ENCODE results near the gene RNF145. TPM values are rescaled to one million over a fixed set of nuclear protein-coding genes. Genes with fewer than 3 reads are reported as not detected.

RNF145 gene
- total and polyA plus RNA-seq, 2 donors (not counting 1 experiment from before 2014, with no cell fraction given) = 24.5 to 57.2 TPM

GRCh38 chr5:159202151-159202550, 7.2 kb downstream of the RNF145 start:
- Histone ChIP-seq H3K4me3 (ENCODE audit: control extremely low read depth in 1 of 5, extremely low read depth in 1 of 5, insufficient read depth in 1 of 5, low read depth in 2 of 5, low read length in 4 of 5) (no peak overlapping the region), H3K4me2 (replicated peaks; ENCODE audit: low read depth, low read length, poor library complexity, severe bottlenecking) (no peak overlapping the region), H3K36me3 (replicated peaks in 1 of 2; ENCODE audit: control extremely low read depth in 1 of 2, control insufficient read depth in 1 of 2, extremely low read depth in 1 of 2, insufficient read depth in 2 of 2, low read length in 1 of 2) (peaks cover 8 to 16% of the 10 kb centered on the region in 2 experiments), H3K27me3 (replicated peaks in 1 of 4; ENCODE audit: control extremely low read depth in 1 of 4, control insufficient read depth in 3 of 4, insufficient read depth in 4 of 4, low read length in 3 of 4) (no peaks in the 10 kb centered on the region), H3K9me3 (ENCODE audit: control extremely low read depth in 1 of 3, control insufficient read depth in 2 of 3, insufficient read depth in 1 of 3, low read length in 2 of 3) (no peaks in the 10 kb centered on the region), H3K79me2 (ENCODE audit: control insufficient read depth, insufficient read depth, low read length) (peaks cover 91% of the 10 kb centered on the region), H3K9ac (ENCODE audit: low read length) (no peak overlapping the region), H4K20me1 (ENCODE audit: control insufficient read depth, insufficient read depth, low read length, poor library complexity, severe bottlenecking) (peaks cover 15% of the 10 kb centered on the region), H3K27ac (ENCODE audit: low read length in 2 of 2) (no peak overlapping the region), H2AFZ (ENCODE audit: insufficient read depth, low read depth, low read length, poor library complexity, severe bottlenecking) (no peak overlapping the region), H3K4me1 (ENCODE audit: control insufficient read depth in 2 of 2, insufficient read depth in 2 of 2, low read length in 2 of 2) (peaks cover 48 to 72% of the 10 kb centered on the region in 2 donors)
- Mint-ChIP-seq H3K27me3 (no peaks in the 10 kb centered on the region), H3K9me3 (ENCODE audit: insufficient read depth) (no peaks in the 10 kb centered on the region), H3K27ac (no peak overlapping the region), H3K4me3 (no peak overlapping the region), H3K4me1 (peaks cover 63% of the 10 kb centered on the region)
- DNase-seq (no peak), ATAC-seq (ENCODE audit: low read depth) (no peak)
- intact Hi-C loops (cut with micrococcal nuclease) = loop anchor here (10.0 kb wide), 1 partner anchor 783 kb away; no protein-coding TSS in a partner anchor
- POLR2A ChIA-PET = no interaction called here
- 100% methylated on average over 1 of the region's 4 CpGs for WGBS (ENCODE audit: insufficient coverage)
- TF ChIP-seq EZH2 (IDR thresholded peaks at IDR 0.05; ENCODE audit: borderline replicate concordance, insufficient read depth, low read depth, low read length, poor library complexity, severe bottlenecking) = no peak
- no peak for TF ChIP-seq CTCF (IDR thresholded peaks at IDR 0.05)
- CTCF ChIA-PET = interaction anchor here (1.7 kb wide), 1 partner anchor 45 kb away, joined by 9 read pairs; no protein-coding TSS in a partner anchor

GRCh38 chr5:159199780-159200179, 9.6 kb downstream of the RNF145 start:
- H3K4me1 ChIP-seq (ENCODE audit: control insufficient read depth in 2 of 2, insufficient read depth in 2 of 2, low read length in 2 of 2) = peaks cover 34 to 54% of the 10 kb centered on the region in 2 donors

More at GRCh38 chr5:159199780-159200179, 9.6 kb downstream of the RNF145 start:
- Mint-ChIP-seq H3K27ac (peak overlapping the region; percentile 65), H3K4me1 (peaks cover 56% of the 10 kb centered on the region), H3K9me3 (ENCODE audit: insufficient read depth) (no peaks in the 10 kb centered on the region), H3K4me3 (peak overlapping the region; percentile 17), H3K27me3 (no peaks in the 10 kb centered on the region)
- no peak overlapping the region for H3K4me3 ChIP-seq (ENCODE audit: control extremely low read depth in 1 of 5, extremely low read depth in 1 of 5, insufficient read depth in 1 of 5, low read depth in 2 of 5, low read length in 4 of 5)
- ATAC-seq (ENCODE audit: low read depth) (no peak), DNase-seq (no peak)
- H3K9me3 ChIP-seq (ENCODE audit: control extremely low read depth in 1 of 3, control insufficient read depth in 2 of 3, insufficient read depth in 1 of 3, low read length in 2 of 3) = no peaks in the 10 kb centered on the region
- H2AFZ ChIP-seq (ENCODE audit: insufficient read depth, low read depth, low read length, poor library complexity, severe bottlenecking) = no peak overlapping the region
- intact Hi-C loops (cut with micrococcal nuclease) = loop anchor here (2.0 to 10.0 kb wide), 2 partner anchors 63 to 785 kb away; partner anchors contain the start of gene UBLCP1
- TF ChIP-seq CTCF (IDR thresholded peaks at IDR 0.05) = no peak
- no peak for TF ChIP-seq EZH2 (IDR thresholded peaks at IDR 0.05; ENCODE audit: borderline replicate concordance, insufficient read depth, low read depth, low read length, poor library complexity, severe bottlenecking)
- H3K79me2 ChIP-seq (ENCODE audit: control insufficient read depth, insufficient read depth, low read length) = peaks cover 91% of the 10 kb centered on the region
- H3K27ac ChIP-seq (ENCODE audit: low read length in 2 of 2) = peak overlapping the region; percentile 64 to 67
- peaks cover 10% of the 10 kb centered on the region for H4K20me1 ChIP-seq (ENCODE audit: control insufficient read depth, insufficient read depth, low read length, poor library complexity, severe bottlenecking)
- ChIA-PET POLR2A (interaction anchor here (1.8 to 2.8 kb wide), 2 partner anchors 8 to 63 kb away, joined by 7 to 23 read pairs; partner anchors contain the start of gene UBLCP1), CTCF (interaction anchor here (0.6 to 3.9 kb wide), 4 partner anchors 8 to 295 kb away, joined by 3 to 25 read pairs (median 12); no protein-coding TSS in a partner anchor)
- H3K9ac ChIP-seq (ENCODE audit: low read length) = no peak overlapping the region
- H3K4me2 ChIP-seq (replicated peaks; ENCODE audit: low read depth, low read length, poor library complexity, severe bottlenecking) = peak overlapping the region; percentile 52
- no peaks in the 10 kb centered on the region for H3K27me3 ChIP-seq (replicated peaks in 1 of 4; ENCODE audit: control extremely low read depth in 1 of 4, control insufficient read depth in 3 of 4, insufficient read depth in 4 of 4, low read length in 3 of 4)
- H3K36me3 ChIP-seq (replicated peaks in 1 of 2; ENCODE audit: control extremely low read depth in 1 of 2, control insufficient read depth in 1 of 2, extremely low read depth in 1 of 2, insufficient read depth in 2 of 2, low read length in 1 of 2) = peaks cover 8 to 26% of the 10 kb centered on the region in 2 experiments
- no CpG with 5 or more reads among the region's 2 CpGs for WGBS (ENCODE audit: insufficient coverage)
